IPS-15b (cell line): ENCODE measurements around the gene BABAM2.

Experiments used
- H3K27me3 ChIP-seq: one replicate; pipeline ENCODE4 v1.6.1; 2013; ENCODE audit warnings: low read length; ENCODE audit not compliant: control insufficient read depth, insufficient read depth
- H3K36me3 ChIP-seq: one replicate; pipeline ENCODE4 v1.6.1; 2013; ENCODE audit warnings: low read length; ENCODE audit not compliant: control insufficient read depth, insufficient read depth
- H3K4me1 ChIP-seq: one replicate; pipeline ENCODE4 v1.6.1; 2013; ENCODE audit warnings: mild to moderate bottlenecking, low read length; ENCODE audit not compliant: control insufficient read depth, insufficient read depth
- H3K4me3 ChIP-seq: one replicate; pipeline ENCODE4 v1.5.1; 2013; ENCODE audit warnings: low read depth, low read length
- H3K9ac ChIP-seq: one replicate; pipeline ENCODE4 v1.6.1; 2013; ENCODE audit warnings: low read depth, mild to moderate bottlenecking, low read length
- H3K9me3 ChIP-seq: one replicate; pipeline ENCODE4 v1.6.1; 2013; ENCODE audit warnings: mild to moderate bottlenecking, low read length; ENCODE audit not compliant: control insufficient read depth, insufficient read depth

BABAM2 gene

DNA sequence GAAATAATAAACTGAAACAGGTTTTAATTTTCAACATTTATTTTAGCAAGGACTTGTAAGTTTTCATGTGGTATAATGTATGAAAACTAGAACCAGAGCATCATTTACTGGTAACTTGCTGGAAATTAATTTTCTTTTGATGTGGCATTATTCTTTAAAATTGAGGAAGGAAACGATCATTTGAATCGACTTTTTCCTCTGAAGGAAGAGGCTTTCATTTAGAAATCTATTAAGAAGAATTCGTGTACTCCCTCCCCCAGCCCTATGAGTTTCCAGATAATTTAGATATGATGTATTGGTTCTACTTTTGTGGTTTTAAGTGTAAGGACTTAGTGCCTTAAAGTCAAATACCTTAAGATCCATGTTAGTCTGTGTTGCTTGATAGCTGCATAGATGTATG is 2.5 kb downstream of the BABAM2 start:
- Histone ChIP-seq H3K27me3 (no peaks in the 10 kb centered on the region), H3K9ac (no peak overlapping the region), H3K4me3 (no peak overlapping the region), H3K9me3 (no peaks in the 10 kb centered on the region), H3K36me3 (no peaks in the 10 kb centered on the region), H3K4me1 (no peaks in the 10 kb centered on the region)

DNA sequence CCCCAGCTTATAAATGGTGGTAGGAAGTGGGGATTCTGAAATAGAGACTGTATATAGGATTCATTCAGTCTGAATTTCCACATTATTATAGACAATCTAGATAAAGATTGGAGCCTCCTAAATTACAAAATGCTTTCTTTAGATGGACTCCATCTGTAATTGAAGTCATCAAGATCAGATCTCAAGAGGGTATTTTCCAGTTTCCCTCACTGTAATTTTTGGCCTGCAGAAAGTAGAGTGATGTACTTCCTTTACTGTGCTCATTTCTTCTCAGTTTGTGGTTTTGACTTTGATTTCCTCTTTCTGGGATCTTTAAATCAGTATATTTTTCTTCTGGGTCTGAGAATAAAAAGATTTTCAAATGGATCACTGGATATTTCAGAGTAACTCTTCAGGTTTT is 7.2 kb downstream of the BABAM2 start:
- H3K4me3 ChIP-seq = no peak overlapping the region
- no peaks in the 10 kb centered on the region for H3K9me3 ChIP-seq
- no peaks in the 10 kb centered on the region for H3K27me3 ChIP-seq
- H3K9ac ChIP-seq = no peak overlapping the region
- H3K36me3 ChIP-seq = no peaks in the 10 kb centered on the region
- no peaks in the 10 kb centered on the region for H3K4me1 ChIP-seq

- H3K36me3 ChIP-seq = no peaks in the 10 kb centered on the region
- H3K27me3 ChIP-seq = no peaks in the 10 kb centered on the region
These were observed 10.7 kb downstream of the BABAM2 start for GRCh38 chr2:27901234-27901633.

GRCh38 chr2:27902098-27902497 is 11.6 kb downstream of the BABAM2 start:
- no peak overlapping the region for H3K9ac ChIP-seq
- no peaks in the 10 kb centered on the region for H3K36me3 ChIP-seq
- no peaks in the 10 kb centered on the region for H3K9me3 ChIP-seq
- H3K4me1 ChIP-seq = no peaks in the 10 kb centered on the region
- H3K4me3 ChIP-seq = no peak overlapping the region
- H3K27me3 ChIP-seq = no peaks in the 10 kb centered on the region

More at GRCh38 chr2:27901234-27901633, 10.7 kb downstream of the BABAM2 start:
- H3K9ac ChIP-seq = no peak overlapping the region
- no peaks in the 10 kb centered on the region for H3K9me3 ChIP-seq
- no peak overlapping the region for H3K4me3 ChIP-seq
- no peaks in the 10 kb centered on the region for H3K4me1 ChIP-seq

- H3K9me3 ChIP-seq = no peaks in the 10 kb centered on the region
- no peak overlapping the region for H3K4me3 ChIP-seq
- no peak overlapping the region for H3K9ac ChIP-seq
- no peaks in the 10 kb centered on the region for H3K4me1 ChIP-seq
- no peaks in the 10 kb centered on the region for H3K27me3 ChIP-seq
- no peaks in the 10 kb centered on the region for H3K36me3 ChIP-seq
These were observed 12.5 kb downstream of the BABAM2 start for GRCh38 chr2:27903018-27903417.

DNA sequence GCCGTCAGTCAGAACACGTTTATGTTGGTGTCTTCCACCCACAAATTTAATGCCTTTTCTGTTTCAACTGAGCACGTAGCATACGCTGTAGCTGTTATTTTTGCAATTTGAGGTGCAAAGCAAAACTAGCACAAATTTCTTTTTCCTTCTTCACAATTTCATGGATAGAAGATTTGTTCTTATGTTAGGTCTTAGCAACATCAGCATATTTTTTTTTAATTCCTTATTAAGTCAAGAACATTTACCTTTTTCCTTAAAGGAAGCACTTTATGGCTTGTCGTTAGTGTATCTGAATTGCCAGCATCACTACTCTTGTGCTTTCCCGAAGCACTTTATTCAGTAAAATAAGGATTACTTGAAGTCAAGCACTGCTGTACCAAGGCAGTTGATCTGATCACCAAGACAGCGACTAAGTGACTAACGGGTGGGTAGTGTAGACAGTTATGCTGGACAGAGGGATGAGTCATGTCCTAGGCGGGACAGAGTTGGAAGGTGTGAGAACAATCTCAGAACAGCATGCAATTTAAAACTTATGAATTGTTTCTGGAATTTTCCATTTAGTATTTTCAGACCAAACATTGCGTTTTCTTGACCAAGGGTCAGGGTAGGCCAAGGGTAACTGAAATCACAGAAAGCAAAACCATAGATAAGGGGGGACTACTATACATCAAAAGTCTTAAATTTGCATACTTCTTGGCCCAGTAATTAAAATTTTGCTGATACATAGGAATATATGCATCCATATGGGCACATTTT is 13.3 kb downstream of the BABAM2 start:
- H3K36me3 ChIP-seq = no peaks in the 10 kb centered on the region

DNA sequence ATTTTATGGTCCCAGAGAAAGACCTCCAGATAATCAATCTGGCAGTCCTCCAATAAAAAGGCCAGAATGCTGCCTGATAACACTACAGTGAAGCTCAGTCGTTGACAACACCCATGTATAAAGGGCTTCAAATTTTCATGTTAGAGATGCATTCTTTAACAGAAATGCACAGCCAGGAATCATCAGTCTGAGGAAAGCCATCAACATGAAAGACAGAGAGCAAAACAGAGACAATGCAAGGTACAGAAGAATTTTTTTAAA is 13.8 kb downstream of the BABAM2 start:
- Histone ChIP-seq H3K36me3 (no peaks in the 10 kb centered on the region), H3K9ac (no peak overlapping the region), H3K4me3 (no peak overlapping the region), H3K9me3 (no peaks in the 10 kb centered on the region), H3K27me3 (no peaks in the 10 kb centered on the region), H3K4me1 (no peaks in the 10 kb centered on the region)

More for the DNA sequence above, 13.3 kb downstream of the BABAM2 start:
- no peak overlapping the region for H3K4me3 ChIP-seq
- H3K9ac ChIP-seq = no peak overlapping the region
- H3K27me3 ChIP-seq = no peaks in the 10 kb centered on the region
- no peaks in the 10 kb centered on the region for H3K9me3 ChIP-seq
- H3K4me1 ChIP-seq = no peaks in the 10 kb centered on the region

DNA sequence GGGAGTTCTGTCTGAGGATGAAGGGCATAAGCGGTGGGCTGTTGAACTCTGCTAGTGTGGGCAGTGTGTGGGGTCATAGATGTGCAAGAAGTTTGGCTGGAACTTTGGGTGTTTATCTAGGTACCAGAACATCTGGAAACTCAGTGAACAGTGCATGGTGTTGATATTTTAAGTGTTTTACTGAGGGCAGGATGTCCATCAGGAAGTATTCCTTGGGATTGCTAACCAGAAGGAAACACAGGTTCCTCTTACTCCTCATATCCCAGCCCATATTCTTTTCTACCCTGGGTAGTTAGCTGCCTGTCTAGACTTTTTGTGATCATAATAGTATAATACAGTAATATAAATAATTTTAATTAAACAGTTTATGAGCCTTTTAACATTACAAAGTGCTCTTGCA is 15.5 kb downstream of the BABAM2 start:
- no peaks in the 10 kb centered on the region for H3K36me3 ChIP-seq
- no peaks in the 10 kb centered on the region for H3K27me3 ChIP-seq
- H3K4me1 ChIP-seq = no peaks in the 10 kb centered on the region
- no peak overlapping the region for H3K4me3 ChIP-seq
- H3K9ac ChIP-seq = no peak overlapping the region
- H3K9me3 ChIP-seq = no peaks in the 10 kb centered on the region

DNA sequence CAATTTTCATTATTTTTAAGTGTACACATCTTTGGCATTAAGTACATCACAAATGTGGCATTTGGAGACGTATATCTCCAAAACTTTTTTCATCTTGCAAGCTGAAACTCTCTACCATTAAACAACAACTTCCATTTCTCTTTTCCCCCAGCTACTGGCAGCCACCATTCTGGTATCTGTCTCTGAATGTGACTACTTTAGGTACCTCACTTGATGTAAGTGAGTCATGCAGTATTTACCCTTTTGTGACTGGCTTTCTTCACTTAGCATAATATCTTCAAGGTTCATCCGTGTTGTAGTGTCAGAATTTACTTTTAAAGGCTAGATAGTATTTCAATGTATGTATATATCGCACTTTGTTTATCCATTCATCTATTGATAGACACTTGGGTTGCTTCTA is 17.0 kb downstream of the BABAM2 start:
- Histone ChIP-seq H3K27me3 (no peaks in the 10 kb centered on the region), H3K9me3 (no peaks in the 10 kb centered on the region), H3K4me3 (no peak overlapping the region), H3K9ac (no peak overlapping the region), H3K4me1 (no peaks in the 10 kb centered on the region), H3K36me3 (no peaks in the 10 kb centered on the region)

DNA sequence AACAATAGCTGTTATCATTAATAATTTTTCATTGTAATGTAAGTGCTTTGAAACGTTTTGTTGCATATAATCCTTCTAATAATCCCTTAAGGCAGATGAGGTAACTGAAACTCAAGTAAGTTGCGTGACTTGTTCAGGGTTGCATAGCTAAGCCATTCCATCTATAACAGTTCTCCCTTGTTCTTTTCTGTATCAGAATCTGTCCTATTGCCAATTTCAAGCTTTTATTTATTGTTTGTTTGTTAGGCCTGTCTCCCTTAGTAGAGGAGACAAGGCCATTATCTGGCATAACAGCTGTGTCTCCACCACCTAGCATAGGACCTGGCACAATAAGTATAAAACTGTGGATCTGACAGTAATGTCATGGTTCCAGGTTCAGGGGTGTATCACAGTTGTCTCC is 19.4 kb downstream of the BABAM2 start:
- H3K4me1 ChIP-seq = no peaks in the 10 kb centered on the region
- H3K4me3 ChIP-seq = no peak overlapping the region
- no peak overlapping the region for H3K9ac ChIP-seq
- H3K9me3 ChIP-seq = no peaks in the 10 kb centered on the region
- H3K27me3 ChIP-seq = no peaks in the 10 kb centered on the region
- no peaks in the 10 kb centered on the region for H3K36me3 ChIP-seq

- Histone ChIP-seq H3K36me3 (no peaks in the 10 kb centered on the region), H3K4me1 (no peaks in the 10 kb centered on the region), H3K27me3 (no peaks in the 10 kb centered on the region)
These were observed 21.1 kb downstream of the BABAM2 start for GRCh38 chr2:27911458-27912210.

GRCh38 chr2:27912512-27912911 is 22.0 kb downstream of the BABAM2 start:
- Histone ChIP-seq H3K4me3 (no peak overlapping the region), H3K9me3 (no peaks in the 10 kb centered on the region), H3K9ac (no peak overlapping the region)

More at GRCh38 chr2:27911458-27912210, 21.1 kb downstream of the BABAM2 start:
- no peak overlapping the region for H3K4me3 ChIP-seq
- H3K9me3 ChIP-seq = no peaks in the 10 kb centered on the region
- no peak overlapping the region for H3K9ac ChIP-seq

More at GRCh38 chr2:27912512-27912911, 22.0 kb downstream of the BABAM2 start:
- no peaks in the 10 kb centered on the region for H3K36me3 ChIP-seq
- H3K4me1 ChIP-seq = no peaks in the 10 kb centered on the region
- no peaks in the 10 kb centered on the region for H3K27me3 ChIP-seq
